HG02884 (cell line): ENCODE data around the gene LRRC45.

ENCODE experiments used
- ATAC-seq: cut with Tn5 transposase; IDR thresholded peaks from one replicate; pipeline ENCODE4 v1.9.1; 2021; ENCODE audit warnings: mild to moderate bottlenecking, moderate library complexity; ENCODE audit not compliant: unreplicated experiment

The LRRC45 gene

GRCh38 chr17:82080048-82080788 is 57.1 kb downstream of the LRRC45 start:
- ATAC-seq: no peak
